NCI-H1092 treated with DMSO at 0.1 percent for 48 hours (cell line): ENCODE measurements around the gene ACACA.
"Not testable (repeated sequence)": the region's sequence is repeated elsewhere in the genome, so short reads cannot be mapped to it uniquely, and the experiment has no call there.

Source experiments
- DNase-seq: peaks from one replicate; lab custom pipeline; 2025; lab: John Stamatoyannopoulos, UW

Gene ACACA

GRCh38 chr17:37406635-37407461, at the start of gene ACACA, which contains the start of gene TADA2A:
TSS of gene ACACA (minus strand) at chr17:37406836. CDS start at chr17:37406299, 537 bp downstream.
TSS of gene TADA2A (plus strand) at chr17:37406886. CDS start at chr17:37411366, 4,480 bp downstream.
- peak; percentile 76 for DNase-seq

- no peak for DNase-seq
These were observed 43.5 kb upstream of the ACACA start for GRCh38 chr17:37450112-37450511.

- DNase-seq = no peak
These were observed 41.0 kb upstream of the ACACA start for GRCh38 chr17:37447641-37448040.

GRCh38 chr17:37446027-37446426, 39.4 kb upstream of the ACACA start:
- no peak for DNase-seq

- not testable (repeated sequence) for DNase-seq
These were observed 34.9 kb upstream of the ACACA start for GRCh38 chr17:37441369-37442014.

GRCh38 chr17:37440424-37440823, 33.8 kb upstream of the ACACA start:
- DNase-seq = no peak

- DNase-seq = no peak
These were observed 31.5 kb upstream of the ACACA start for GRCh38 chr17:37438141-37438540.

- DNase-seq = no peak
These were observed 26.0 kb upstream of the ACACA start for GRCh38 chr17:37432671-37433070.

GRCh38 chr17:37430051-37430627, 23.5 kb upstream of the ACACA start:
- no peak for DNase-seq

GRCh38 chr17:37429453-37429852, 22.8 kb upstream of the ACACA start:
- no peak for DNase-seq

- no peak for DNase-seq
These were observed 22.4 kb upstream of the ACACA start for GRCh38 chr17:37429039-37429438.

GRCh38 chr17:37425268-37425667, 18.6 kb upstream of the ACACA start:
- DNase-seq = no peak

- no peak for DNase-seq
These were observed 16.5 kb upstream of the ACACA start for GRCh38 chr17:37422971-37423625.

- DNase-seq = no peak
These were observed 11.2 kb upstream of the ACACA start for GRCh38 chr17:37417852-37418251.

GRCh38 chr17:37413875-37414519, 7.4 kb upstream of the ACACA start:
- DNase-seq = no peak

- DNase-seq = no peak
These were observed 3.7 kb upstream of the ACACA start for GRCh38 chr17:37410357-37410756.

- DNase-seq = not testable (repeated sequence)
These were observed 1.5 kb upstream of the ACACA start for GRCh38 chr17:37408145-37408479.

- peak; percentile 57 for DNase-seq
These were observed 541 bp downstream of the ACACA start for GRCh38 chr17:37405955-37406634.

- not testable (repeated sequence) for DNase-seq
These were observed 1.1 kb downstream of the ACACA start for GRCh38 chr17:37405522-37405921.

- DNase-seq = no peak
These were observed 6.1 kb downstream of the ACACA start for GRCh38 chr17:37400505-37400904.

GRCh38 chr17:37399265-37399803, 7.3 kb downstream of the ACACA start:
- DNase-seq = no peak
